MCF 10A (cell line): ENCODE data around the gene FBXL19. TPM values are rescaled to one million over a fixed set of nuclear protein-coding genes. Genes with fewer than 3 reads are reported as not detected.

Experiments used
- BruUV-seq: library from RNA; stranded (reverse); fragments of 400-500 nt; replicated peaks from 2 replicates; lab custom pipeline; 2021; lab: Mats Ljungman, UMichigan
- CTCF ChIA-PET: fragments of 300-600 bp; sonication (Branson Sonifier 250); formaldehyde crosslinking; extraction: SDS; loops from one replicate; lab custom pipeline; 2021; ENCODE audit warnings: antibody characterized with exemption, inconsistent platforms; lab: Yijun Ruan, JAX
- POLR2A ChIA-PET: fragments of 300-600, 350-650 bp; sonication (Branson Sonifier 250); formaldehyde crosslinking; extraction: SDS; loops from one replicate; lab custom pipeline; 2020; ENCODE audit warnings: antibody characterized with exemption, inconsistent platforms; lab: Yijun Ruan, JAX
- DNase-seq: peaks from one replicate; pipeline ENCODE4 v3.0.0-alpha.2; 2018; ENCODE audit not compliant: unreplicated experiment
- H3K27ac Mint-ChIP-seq: one replicate; pipeline ENCODE4 v1.8.0; 2022; ENCODE audit warnings: mild to moderate bottlenecking, low read depth, mixed read lengths; ENCODE audit not compliant: unreplicated experiment
- H3K27me3 Mint-ChIP-seq: one replicate; pipeline ENCODE4 v1.8.0; 2022; ENCODE audit warnings: mixed read lengths; ENCODE audit not compliant: insufficient read depth, unreplicated experiment
- H3K36me3 Mint-ChIP-seq: one replicate; pipeline ENCODE4 v1.8.0; 2022; ENCODE audit warnings: mild to moderate bottlenecking, moderate library complexity, mixed read lengths; ENCODE audit not compliant: insufficient read depth, unreplicated experiment
- H3K4me1 Mint-ChIP-seq: one replicate; pipeline ENCODE4 v1.8.0; 2022; ENCODE audit warnings: mixed read lengths; ENCODE audit not compliant: insufficient read depth, unreplicated experiment
- H3K4me3 Mint-ChIP-seq: one replicate; pipeline ENCODE4 v1.8.0; 2022; ENCODE audit warnings: mild to moderate bottlenecking, moderate library complexity, mixed read lengths; ENCODE audit not compliant: unreplicated experiment
- H3K9me3 Mint-ChIP-seq: one replicate; pipeline ENCODE4 v1.8.0; 2022; ENCODE audit warnings: mixed read lengths; ENCODE audit not compliant: unreplicated experiment
- CTCF ChIP-seq: fragments of 200-600 bp; IDR thresholded peaks from one replicate; pipeline ENCODE4 v1.8.0; 2022; ENCODE audit warnings: antibody characterized with exemption, mild to moderate bottlenecking; ENCODE audit not compliant: unreplicated experiment
- intact Hi-C: fragments of 100-400 bp; cut with micrococcal nuclease; formaldehyde crosslinking; loops from 2 replicates; pipeline ENCODE4 v1.14.1; 2022
- total RNA-seq: library from RNA; stranded (reverse); gene quantifications from 2 replicates; pipeline ENCODE4 v1.2.3, GENCODE V29; 2022

Gene FBXL19
- total RNA-seq, 1 experiment from 2014 or later = 18.0 TPM

DNA sequence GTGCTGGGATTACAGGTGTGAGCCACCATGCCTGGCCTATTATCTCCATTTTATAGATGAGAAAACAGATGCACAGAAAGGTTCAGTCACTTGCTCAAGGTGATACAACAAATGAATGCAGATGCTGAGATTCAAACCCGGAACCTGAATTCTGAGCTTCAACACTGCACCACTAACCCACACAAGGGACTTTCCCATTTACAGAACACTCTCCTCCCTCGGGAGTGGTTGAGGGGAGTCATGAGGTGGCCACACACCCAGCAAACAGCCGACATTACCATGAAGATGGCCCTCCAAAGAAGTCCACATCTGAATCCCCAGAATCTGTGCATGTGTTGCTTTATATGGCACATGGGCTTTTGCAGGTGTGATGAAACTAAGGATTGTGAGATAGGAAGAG lies 38.6 kb upstream of the FBXL19 start:
- no peaks in the 10 kb centered on the region for H3K27me3 Mint-ChIP-seq
- no peak overlapping the region for H3K4me3 Mint-ChIP-seq
- ChIA-PET CTCF (interaction anchor here (1.2 kb wide), 1 partner anchor 40 kb away, joined by 3 read pairs; no protein-coding TSS in a partner anchor), POLR2A (interaction anchor here (3.0 kb wide), 1 partner anchor 9 kb away, joined by 13 read pairs; no protein-coding TSS in a partner anchor)
- peaks cover 51% of the 10 kb centered on the region for H3K36me3 Mint-ChIP-seq
- intact Hi-C loops = no loop called here
- TF ChIP-seq CTCF = no peak
- no TSS peak for BruUV-seq
- no peak for DNase-seq
- H3K4me1 Mint-ChIP-seq = peaks cover 10% of the 10 kb centered on the region
- no peaks in the 10 kb centered on the region for H3K9me3 Mint-ChIP-seq
- no peak overlapping the region for H3K27ac Mint-ChIP-seq

DNA sequence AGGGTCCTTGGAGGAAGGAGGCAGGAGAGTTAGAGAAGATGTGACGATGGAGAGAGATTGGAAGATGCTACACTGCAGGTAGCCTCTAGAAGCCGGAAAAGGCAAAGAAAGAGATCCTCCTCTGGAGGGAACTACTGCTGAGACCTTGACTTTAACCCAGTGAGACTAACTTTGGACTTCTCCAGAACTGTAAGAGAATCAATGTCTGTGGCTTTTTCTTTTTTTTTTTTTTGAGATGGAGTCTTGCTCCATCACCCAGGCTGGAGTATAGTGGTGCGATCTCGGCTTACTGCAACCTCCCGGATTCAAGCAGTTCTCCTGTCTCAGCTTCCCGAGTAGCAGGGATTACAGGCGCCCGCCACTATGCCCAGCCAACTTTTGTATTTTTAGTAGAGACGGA lies 38.2 kb upstream of the FBXL19 start:
- H3K36me3 Mint-ChIP-seq = peaks cover 51% of the 10 kb centered on the region
- H3K9me3 Mint-ChIP-seq = no peaks in the 10 kb centered on the region
- no peak for DNase-seq
- no TSS peak for BruUV-seq
- H3K4me1 Mint-ChIP-seq = peaks cover 10% of the 10 kb centered on the region
- H3K27ac Mint-ChIP-seq = no peak overlapping the region
- H3K4me3 Mint-ChIP-seq = no peak overlapping the region
- no peak for TF ChIP-seq CTCF
- intact Hi-C loops = no loop called here
- ChIA-PET POLR2A (interaction anchor here (3.0 kb wide), 1 partner anchor 10 kb away, joined by 13 read pairs; no protein-coding TSS in a partner anchor), CTCF (interaction anchor here (1.2 kb wide), 1 partner anchor 40 kb away, joined by 3 read pairs; no protein-coding TSS in a partner anchor)
- no peaks in the 10 kb centered on the region for H3K27me3 Mint-ChIP-seq

- Mint-ChIP-seq H3K4me3 (no peak overlapping the region), H3K27ac (no peak overlapping the region), H3K9me3 (no peaks in the 10 kb centered on the region), H3K4me1 (peaks cover 10% of the 10 kb centered on the region), H3K36me3 (peaks cover 50% of the 10 kb centered on the region), H3K27me3 (no peaks in the 10 kb centered on the region)
- DNase-seq = no peak
- intact Hi-C loops = no loop called here
- BruUV-seq = no TSS peak
- no peak for TF ChIP-seq CTCF
- ChIA-PET POLR2A (interaction anchor here (3.0 kb wide), 1 partner anchor 11 kb away, joined by 13 read pairs; no protein-coding TSS in a partner anchor), CTCF (interaction anchor here (0.7 kb wide), 1 partner anchor 19 kb away, joined by 3 read pairs; no protein-coding TSS in a partner anchor)
These were observed 37.2 kb upstream of the FBXL19 start for GRCh38 chr16:30886145-30886544.

DNA sequence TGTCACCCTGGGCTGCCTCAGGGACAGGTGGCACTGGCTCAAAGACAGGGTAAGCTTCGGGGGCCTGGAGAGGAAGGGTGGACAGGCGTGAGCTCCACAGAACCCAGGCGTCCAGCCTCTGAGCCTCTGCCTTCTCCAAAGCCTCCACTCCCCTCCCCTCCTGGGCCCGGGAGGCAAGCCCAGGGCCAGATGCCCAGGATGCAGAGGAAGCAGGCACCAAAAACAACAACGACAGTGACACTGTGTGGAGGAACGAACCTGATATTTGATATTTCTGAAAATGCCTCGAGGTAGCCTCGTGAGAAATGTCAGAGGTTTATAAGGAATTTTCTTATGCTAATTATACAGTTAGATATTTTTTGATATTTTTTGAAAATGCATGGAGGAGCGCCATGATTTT lies 35.4 kb upstream of the FBXL19 start:
- no peaks in the 10 kb centered on the region for H3K9me3 Mint-ChIP-seq
- BruUV-seq = no TSS peak
- no peak overlapping the region for H3K27ac Mint-ChIP-seq
- intact Hi-C loops = no loop called here
- DNase-seq = no peak
- ChIA-PET POLR2A (no interaction called here), CTCF (interaction anchor here (0.6 to 4.6 kb wide), 2 partner anchors 14 kb away, joined by 5 to 18 read pairs; no protein-coding TSS in a partner anchor)
- no peaks in the 10 kb centered on the region for H3K27me3 Mint-ChIP-seq
- H3K4me1 Mint-ChIP-seq = peaks cover 4% of the 10 kb centered on the region
- no peak overlapping the region for H3K4me3 Mint-ChIP-seq
- peaks cover 45% of the 10 kb centered on the region for H3K36me3 Mint-ChIP-seq
- TF ChIP-seq CTCF = no peak
